ENCODE results near the gene SPTB.

Gene SPTB

DNA sequence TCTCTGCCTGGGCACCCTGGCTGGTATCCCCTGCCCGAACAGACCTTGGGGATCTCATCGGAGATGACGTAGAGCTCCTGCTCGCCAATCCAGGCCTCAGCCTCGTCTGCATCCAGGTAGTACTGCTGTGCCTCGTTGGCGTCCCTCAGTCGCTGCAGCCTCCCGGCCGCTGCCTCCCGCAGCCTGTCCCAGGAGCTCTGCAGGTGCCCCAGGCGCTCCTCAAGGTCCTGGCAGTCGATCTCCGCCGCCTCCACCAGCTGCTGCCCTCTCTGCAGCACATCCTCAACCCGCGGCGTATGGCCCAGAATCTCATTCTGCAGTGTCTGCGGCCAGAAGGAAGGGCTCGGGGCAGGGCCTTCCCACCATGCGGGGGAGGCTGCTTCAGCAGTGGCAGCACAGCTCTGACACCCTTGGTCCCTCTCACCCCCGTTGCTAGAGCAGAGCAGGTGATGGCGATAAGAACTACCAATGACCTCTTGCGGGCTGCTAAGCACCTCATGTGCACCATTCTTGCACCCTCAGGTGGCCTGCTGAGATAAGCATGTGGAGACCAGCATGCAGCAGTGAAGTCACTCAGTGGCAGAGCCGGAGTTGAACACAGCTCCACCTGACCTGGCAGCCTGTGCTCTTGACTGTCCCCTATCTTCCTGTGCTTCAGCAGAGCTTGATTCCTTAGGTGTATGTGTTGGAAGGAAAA, 104.5 kb downstream of the SPTB start:
- DNase-seq (ENCODE audit: low read depth): no peak
- TF ChIP-seq, protein P1, sequence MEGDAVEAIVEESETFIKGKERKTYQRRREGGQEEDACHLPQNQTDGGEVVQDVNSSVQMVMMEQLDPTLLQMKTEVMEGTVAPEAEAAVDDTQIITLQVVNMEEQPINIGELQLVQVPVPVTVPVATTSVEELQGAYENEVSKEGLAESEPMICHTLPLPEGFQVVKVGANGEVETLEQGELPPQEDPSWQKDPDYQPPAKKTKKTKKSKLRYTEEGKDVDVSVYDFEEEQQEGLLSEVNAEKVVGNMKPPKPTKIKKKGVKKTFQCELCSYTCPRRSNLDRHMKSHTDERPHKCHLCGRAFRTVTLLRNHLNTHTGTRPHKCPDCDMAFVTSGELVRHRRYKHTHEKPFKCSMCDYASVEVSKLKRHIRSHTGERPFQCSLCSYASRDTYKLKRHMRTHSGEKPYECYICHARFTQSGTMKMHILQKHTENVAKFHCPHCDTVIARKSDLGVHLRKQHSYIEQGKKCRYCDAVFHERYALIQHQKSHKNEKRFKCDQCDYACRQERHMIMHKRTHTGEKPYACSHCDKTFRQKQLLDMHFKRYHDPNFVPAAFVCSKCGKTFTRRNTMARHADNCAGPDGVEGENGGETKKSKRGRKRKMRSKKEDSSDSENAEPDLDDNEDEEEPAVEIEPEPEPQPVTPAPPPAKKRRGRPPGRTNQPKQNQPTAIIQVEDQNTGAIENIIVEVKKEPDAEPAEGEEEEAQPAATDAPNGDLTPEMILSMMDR (conservative IDR thresholded peaks at IDR 0.05; ENCODE audit: low read depth, low read length): no peak
- no peak overlapping the region for H3K4me3 ChIP-seq (ENCODE audit: low read length)

DNA sequence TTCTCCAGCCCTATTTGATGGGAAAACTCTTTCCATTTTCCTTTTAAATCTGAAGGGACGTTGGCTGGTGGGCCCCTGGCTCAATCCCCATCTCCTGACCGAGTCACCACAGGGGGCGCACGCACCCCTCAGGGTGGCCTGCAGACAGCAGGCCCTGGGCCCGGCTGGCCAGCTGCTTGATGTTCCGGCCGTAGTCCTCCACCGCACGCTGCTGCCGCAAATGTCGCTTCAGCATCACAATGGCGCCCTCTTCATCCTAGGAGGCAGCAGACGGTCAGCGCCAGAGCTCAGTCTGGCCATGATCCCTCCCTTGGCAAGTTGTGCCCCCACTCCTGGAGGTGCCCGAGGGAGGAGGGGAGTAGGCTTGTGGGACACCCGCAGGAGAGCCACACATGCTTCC, 105.4 kb downstream of the SPTB start:
- DNase-seq (ENCODE audit: low read depth): no peak
- TF ChIP-seq, protein P1 (conservative IDR thresholded peaks at IDR 0.05; ENCODE audit: low read depth, low read length): no peak
- H3K4me3 ChIP-seq (ENCODE audit: low read length): no peak overlapping the region

DNA sequence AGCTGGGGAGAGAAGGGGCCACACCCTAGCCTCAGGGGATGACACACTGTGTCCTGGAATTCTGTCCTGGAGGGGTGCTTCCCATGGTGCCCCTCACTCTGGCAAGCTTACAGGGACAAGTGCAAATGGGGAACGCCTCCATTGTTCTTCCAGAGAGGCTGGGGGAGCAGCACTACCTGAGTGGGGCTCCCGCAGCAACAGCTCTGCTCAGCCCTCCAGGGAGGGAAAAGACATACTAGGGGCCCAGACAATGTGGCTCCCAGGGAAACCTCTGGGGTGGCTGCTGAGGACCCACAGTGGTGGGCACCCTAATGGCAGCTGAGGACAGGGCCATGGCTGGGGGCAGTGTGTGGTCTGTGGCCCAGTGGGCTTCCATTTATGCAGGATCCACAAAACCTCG, 106.1 kb downstream of the SPTB start:
- DNase-seq (ENCODE audit: low read depth): no peak
- TF ChIP-seq, protein P1 (conservative IDR thresholded peaks at IDR 0.05; ENCODE audit: low read depth, low read length): no peak
- no peak overlapping the region for H3K4me3 ChIP-seq (ENCODE audit: low read length)

DNA sequence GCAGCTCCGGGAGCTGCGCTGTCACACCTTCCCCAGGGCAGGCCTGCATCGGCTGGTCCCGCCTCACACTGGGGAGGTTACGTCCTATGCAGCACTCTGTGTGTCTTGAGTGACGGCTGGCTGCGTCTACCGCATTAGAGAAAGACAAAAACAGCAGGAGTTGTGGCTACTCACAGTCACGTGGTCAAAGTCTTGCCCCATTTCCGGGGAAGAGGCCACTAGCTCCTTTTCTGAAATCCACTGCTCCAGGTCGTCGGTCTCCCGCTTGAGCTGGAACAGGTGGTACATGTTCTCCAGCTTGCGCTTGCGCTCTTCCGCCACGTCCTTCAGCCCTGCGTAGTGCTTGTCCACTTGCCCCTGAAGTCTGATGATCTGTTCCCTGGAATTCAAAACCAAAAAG, 106.7 kb downstream of the SPTB start:
- no peak overlapping the region for H3K4me3 ChIP-seq (ENCODE audit: low read length)
- DNase-seq (ENCODE audit: low read depth): no peak
- TF ChIP-seq, protein P1 (conservative IDR thresholded peaks at IDR 0.05; ENCODE audit: low read depth, low read length): no peak

DNA sequence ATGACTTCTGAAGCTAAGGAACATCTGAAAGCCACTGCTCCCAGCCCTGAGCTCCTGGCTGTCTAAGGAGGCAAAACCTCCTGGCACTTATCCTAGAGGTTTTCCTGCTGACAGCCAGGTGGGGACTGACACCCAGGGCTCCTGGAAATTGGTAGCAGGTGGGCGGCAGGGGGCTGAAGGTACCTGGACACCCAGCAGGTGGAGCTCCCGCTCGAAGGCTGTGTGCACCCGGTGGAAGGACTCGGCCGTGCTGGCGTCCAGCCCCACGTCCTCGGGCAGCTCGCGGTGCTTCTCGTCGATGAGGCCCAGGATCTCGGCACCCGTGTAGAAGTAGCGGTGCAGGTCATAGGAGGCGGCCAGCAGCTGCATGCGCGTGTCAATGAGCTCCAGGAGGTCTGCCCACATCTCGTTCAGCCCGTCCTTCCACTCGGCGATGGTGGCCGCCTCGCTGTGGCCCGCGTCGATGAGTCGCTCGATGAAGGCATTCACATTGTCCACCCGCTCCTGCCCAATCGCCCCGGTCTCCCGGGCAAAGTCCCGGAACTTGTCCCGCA, 107.2 kb downstream of the SPTB start:
- no peak overlapping the region for H3K4me3 ChIP-seq (ENCODE audit: low read length)
- no peak for DNase-seq (ENCODE audit: low read depth)
- TF ChIP-seq, protein P1 (conservative IDR thresholded peaks at IDR 0.05; ENCODE audit: low read depth, low read length): peak; percentile 18

GRCh38 chr14:64771161-64771560, 108.5 kb downstream of the SPTB start:
- no peak overlapping the region for H3K4me3 ChIP-seq (ENCODE audit: low read length)
- DNase-seq (ENCODE audit: low read depth): no peak
- TF ChIP-seq, protein P1 (conservative IDR thresholded peaks at IDR 0.05; ENCODE audit: low read depth, low read length): no peak

DNA sequence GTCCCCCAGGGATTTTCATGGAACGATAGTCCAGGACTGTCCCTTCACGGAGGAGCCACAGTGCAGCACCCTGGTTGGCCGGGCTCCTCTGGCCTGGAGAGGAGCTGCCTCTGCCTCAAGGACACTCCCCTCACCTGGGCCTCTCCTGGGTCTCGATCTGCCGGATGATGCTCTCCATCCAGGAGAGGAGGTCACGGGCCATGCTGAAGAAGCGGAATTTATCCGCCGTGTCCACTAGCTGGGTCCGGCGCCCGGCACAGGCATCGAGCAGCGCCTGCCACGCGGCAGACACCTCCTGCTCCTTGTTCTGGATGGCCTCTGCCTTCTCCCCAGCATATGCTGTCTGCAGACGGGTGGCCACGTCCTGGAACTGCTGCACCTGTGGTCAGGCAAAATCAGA, 109.0 kb downstream of the SPTB start:
- no peak overlapping the region for H3K4me3 ChIP-seq (ENCODE audit: low read length)
- TF ChIP-seq, protein P1 (conservative IDR thresholded peaks at IDR 0.05; ENCODE audit: low read depth, low read length): no peak
- DNase-seq (ENCODE audit: low read depth): no peak

Data from retinal pigment epithelial cell (primary cell).